GM12878 (cell line): ENCODE data around the gene SULT1A3. TPM values are rescaled to one million over a fixed set of nuclear protein-coding genes. Genes with fewer than 3 reads are reported as not detected.
A peak's percentile ranks its signal among the peaks of the same experiment; 100 is the strongest.
"Not testable (repeated sequence)": the region's sequence is repeated elsewhere in the genome, so short reads cannot be mapped to it uniquely, and the experiment has no call there.

ENCODE experiments used
- ATAC-seq: fragments of 200-7000 bp; cut with Tn5 transposase; 3 replicates; pipeline ENCODE4 v1.9.1; 2020; ENCODE audit warnings: mild to moderate bottlenecking, moderate library complexity
- BruUV-seq: library from RNA; stranded (reverse); fragments of 400-500 nt; replicated peaks from 2 replicates; lab custom pipeline; 2021; lab: Mats Ljungman, UMichigan
- CTCF ChIA-PET: fragments of 300-600 bp; sonication (Branson Sonifier 250); formaldehyde crosslinking; extraction: SDS; loops from one replicate; lab custom pipeline; 2021; ENCODE audit warnings: inconsistent platforms; lab: Yijun Ruan, JAX
- POLR2A ChIA-PET: fragments of 350-600 bp; formaldehyde crosslinking; extraction: SDS; loops from one replicate; lab custom pipeline; 2021; ENCODE audit warnings: inconsistent platforms; lab: Charles Lee
- RAD21 ChIA-PET: fragments of 300-600 bp; sonication (Branson Sonifier 250); formaldehyde crosslinking; loops from one replicate; lab custom pipeline; 2023; ENCODE audit warnings: antibody characterized with exemption; ENCODE audit not compliant: unreplicated experiment; lab: Charles Lee
- SMC1A ChIA-PET: fragments of 300-600 bp; sonication (Branson Sonifier 250); formaldehyde crosslinking; loops from one replicate; lab custom pipeline; 2023; ENCODE audit not compliant: unreplicated experiment, uncharacterized antibody; lab: Charles Lee
- DNase-seq: peaks from one replicate; pipeline ENCODE4 v3.0.0-alpha.2; 2011; ENCODE audit warnings: low read depth, low spot score
- FAIRE-seq: peaks from 3 replicates; lab custom pipeline; 2011; peaks lifted over from hg19 to GRCh38; lab: Jason Lieb, UNC
- H2AFZ ChIP-seq: 2 replicates; pipeline ENCODE4 v1.6.0; 2011; ENCODE audit warnings: low read depth, low read length, control low read depth; ENCODE audit not compliant: control insufficient read depth
- H3K27ac ChIP-seq: 2 replicates; pipeline ENCODE4 v1.5.1; 2011; ENCODE audit warnings: control low read depth; ENCODE audit not compliant: control insufficient read depth, insufficient read depth
- H3K27me3 ChIP-seq, 2 experiments: replicated peaks in 1 of 2; 2 replicates each; pipeline versions ENCODE4 v1.6.0 to v1.6.1; 2011; ENCODE audit warnings: low read length in 1 of 2; ENCODE audit not compliant: control insufficient read depth in 2 of 2, insufficient read depth in 2 of 2
- H3K36me3 ChIP-seq, 2 experiments: 2 replicates each; pipeline ENCODE4 v1.5.1; 2011; ENCODE audit warnings: low read length in 1 of 2; ENCODE audit not compliant: control insufficient read depth in 2 of 2, insufficient read depth in 2 of 2
- H3K4me1 ChIP-seq: 2 replicates; pipeline ENCODE4 v1.6.1; 2011; ENCODE audit warnings: mild to moderate bottlenecking, low read length, moderate library complexity, mixed read lengths; ENCODE audit not compliant: control insufficient read depth, insufficient read depth
- H3K4me2 ChIP-seq: 2 replicates; pipeline ENCODE4 v1.6.0; 2011; ENCODE audit warnings: control low read depth; ENCODE audit not compliant: control insufficient read depth, insufficient read depth
- H3K4me3 ChIP-seq: fragments of 200-600 bp; sonication (generic); 2 replicates; pipeline ENCODE4 v1.5.1; 2016
- H3K79me2 ChIP-seq: 2 replicates; pipeline ENCODE4 v1.6.0; 2011; ENCODE audit warnings: low read length; ENCODE audit not compliant: control insufficient read depth, insufficient read depth
- H3K9ac ChIP-seq: 2 replicates; pipeline ENCODE4 v1.8.0; 2011; ENCODE audit warnings: low read length, control low read depth, mixed read lengths; ENCODE audit not compliant: control insufficient read depth, insufficient read depth
- H3K9me3 ChIP-seq: replicated peaks from 3 replicates; pipeline ENCODE4 v1.5.1; 2011; ENCODE audit warnings: mild to moderate bottlenecking, low read length; ENCODE audit not compliant: control insufficient read depth, insufficient read depth
- H4K20me1 ChIP-seq: 2 replicates; pipeline ENCODE4 v1.6.0; 2011; ENCODE audit not compliant: control insufficient read depth, insufficient read depth
- WGBS: methylation state at CpG from one replicate; pipeline ENCODE4 v1.1.6; 2016; ENCODE audit warnings: low lambda C conversion rate; ENCODE audit not compliant: insufficient replicate concordance, insufficient coverage; ENCODE audit errors: missing lambda C conversion rate; 5-methylcytosine and 5-hydroxymethylcytosine counted together
- in situ Hi-C: fragments of 300-500 bp; cut with MboI; formaldehyde crosslinking; loops from 9 replicates; pipeline ENCODE4 v1.14.3; 2018; ENCODE audit warnings: mixed read lengths
- intact Hi-C: fragments of 100-400 bp; cut with micrococcal nuclease; formaldehyde crosslinking; loops from one replicate; pipeline ENCODE4 v1.14.2; 2022; ENCODE audit not compliant: unreplicated experiment
- polyA plus RNA-seq, 11 experiments: library from polyadenylated mRNA; depleted of rRNA in 4 of 11; unstranded in 6 of 11; stranded (reverse) in 5 of 11; fragments of >200 nt; fragmentation: Nextera tagmentation in 4 of 11; fragmentation: Illumina TruSeq in 1 of 11; extraction: Ambion mirVana in 4 of 11; extraction: Trizol in 1 of 11; gene quantifications; 1 replicate in 1 of 11; 2 replicates in 10 of 11; pipeline versions ENCODE4 v1.2.1 to v1.2.3, GENCODE V29; 2011 to 2016; ENCODE audit warnings: inconsistent platforms in 2 of 11, missing spikeins in 2 of 11, low read depth in 1 of 11
- total RNA-seq, 4 experiments: library from RNA; depleted of rRNA in 3 of 4; stranded (reverse); fragments of >200 nt in 3 of 4; fragmentation: Illumina TruSeq in 1 of 4; extraction: Trizol in 1 of 4; gene quantifications; 2 replicates each; pipeline versions ENCODE4 v1.2.1 to v1.2.3, GENCODE V29; 2013 to 2021

The SULT1A3 gene
- total and polyA plus RNA-seq, 10 of the 15 experiments (the other 5 are each of a cell fraction or from before 2014, with no cell fraction given) = 3.3 to 15.8 (median 6.2) TPM

GRCh38 chr16:30207063-30207704 lies 8.1 kb downstream of the SULT1A3 start:
- H3K27ac ChIP-seq, H3K79me2 ChIP-seq, H3K4me1 ChIP-seq, H3K36me3 ChIP-seq, H3K9ac ChIP-seq, DNase-seq, FAIRE-seq, intact Hi-C loops, H4K20me1 ChIP-seq, H3K27me3 ChIP-seq, CTCF ChIA-PET, BruUV-seq, POLR2A ChIA-PET, H3K9me3 ChIP-seq, H3K4me2 ChIP-seq, in situ Hi-C loops, H3K4me3 ChIP-seq, SMC1A ChIA-PET, H2AFZ ChIP-seq, RAD21 ChIA-PET: not testable (repeated sequence)
- 0% methylated on average over 2 of the region's 9 CpGs for WGBS
- peak; percentile 49 for ATAC-seq

GRCh38 chr16:30209032-30209431 lies 10.0 kb downstream of the SULT1A3 start:
- H3K4me1 ChIP-seq, DNase-seq, BruUV-seq, H3K27me3 ChIP-seq, FAIRE-seq, CTCF ChIA-PET, H3K9ac ChIP-seq, intact Hi-C loops, H2AFZ ChIP-seq, RAD21 ChIA-PET, POLR2A ChIA-PET, SMC1A ChIA-PET, in situ Hi-C loops, H4K20me1 ChIP-seq, H3K4me2 ChIP-seq, H3K79me2 ChIP-seq, H3K9me3 ChIP-seq, ATAC-seq, H3K27ac ChIP-seq, H3K4me3 ChIP-seq, H3K36me3 ChIP-seq: not testable (repeated sequence)
- 16% methylated on average over 4 of the region's 6 CpGs for WGBS

- CTCF ChIA-PET, intact Hi-C loops, DNase-seq, in situ Hi-C loops, H3K36me3 ChIP-seq, BruUV-seq, POLR2A ChIA-PET, H3K4me3 ChIP-seq, FAIRE-seq, H3K4me1 ChIP-seq, H4K20me1 ChIP-seq, H3K27me3 ChIP-seq, H3K4me2 ChIP-seq, H3K9me3 ChIP-seq, H3K27ac ChIP-seq, H3K79me2 ChIP-seq, H3K9ac ChIP-seq, H2AFZ ChIP-seq, SMC1A ChIA-PET, ATAC-seq, RAD21 ChIA-PET: not testable (repeated sequence)
- WGBS = no CpG with 5 or more reads among the region's 4 CpGs
These were observed 12.4 kb downstream of the SULT1A3 start for GRCh38 chr16:30211414-30211813.

- H2AFZ ChIP-seq, CTCF ChIA-PET, intact Hi-C loops, H3K27me3 ChIP-seq, BruUV-seq, SMC1A ChIA-PET, H3K9me3 ChIP-seq, H3K4me1 ChIP-seq, H3K79me2 ChIP-seq, H3K27ac ChIP-seq, H3K4me2 ChIP-seq, RAD21 ChIA-PET, FAIRE-seq, in situ Hi-C loops, H3K36me3 ChIP-seq, H3K9ac ChIP-seq, DNase-seq, H3K4me3 ChIP-seq, ATAC-seq, H4K20me1 ChIP-seq, POLR2A ChIA-PET: not testable (repeated sequence)
- 85% methylated on average over 3 of the region's 5 CpGs for WGBS
These were observed 18.0 kb downstream of the SULT1A3 start for GRCh38 chr16:30217082-30217481.
